B cell (primary cell): ENCODE results near the gene CYP4F22. TPM values are rescaled to one million over a fixed set of nuclear protein-coding genes. Genes with fewer than 3 reads are reported as not detected.

Experiments
- ATAC-seq: fragments of 200-7000 bp; cut with Tn5 transposase; one replicate; pipeline ENCODE4 v1.10.0; 2021; ENCODE audit warnings: low read depth, mild to moderate bottlenecking, moderate number of reproducible peaks, moderate library complexity
- CTCF ChIA-PET: fragments of 350-600 bp; sonication (Branson Sonifier 250); formaldehyde crosslinking; loops from one replicate; lab custom pipeline; 2021; ENCODE audit warnings: antibody characterized with exemption, inconsistent platforms; lab: Charles Lee
- POLR2A ChIA-PET: fragments of 350-600 bp; sonication (Branson Sonifier 250); formaldehyde crosslinking; loops from one replicate; lab custom pipeline; 2021; ENCODE audit warnings: antibody characterized with exemption; lab: Charles Lee
- DNase-seq: peaks from one replicate; pipeline ENCODE4 v3.0.0; 2013
- H2AFZ ChIP-seq: 2 replicates; pipeline ENCODE4 v1.6.1; 2012; ENCODE audit warnings: mild to moderate bottlenecking, low read depth, low read length; ENCODE audit not compliant: insufficient read depth, poor library complexity, severe bottlenecking
- H3K27ac ChIP-seq, 2 donors: 1 replicate in 1 of 2; 2 replicates in 1 of 2; pipeline ENCODE4 v1.5.1; 2012 to 2013; ENCODE audit warnings: low read length in 2 of 2, mild to moderate bottlenecking in 2 of 2, moderate library complexity in 1 of 2
- H3K27me3 ChIP-seq, 4 experiments: fragments of 200-600 bp in 1 of 4; sonication (generic) in 1 of 4; replicated peaks in 1 of 4; 1 replicate in 2 of 4; 2 replicates in 2 of 4; pipeline versions ENCODE4 v1.6.1 to v1.7.0; 2013 to 2016; ENCODE audit warnings: low read length in 3 of 4, mild to moderate bottlenecking in 2 of 4, mixed read lengths in 1 of 4, moderate library complexity in 1 of 4; ENCODE audit not compliant: insufficient read depth in 4 of 4, control insufficient read depth in 3 of 4; ENCODE audit errors: control extremely low read depth in 1 of 4
- H3K36me3 ChIP-seq, 2 experiments: replicated peaks in 1 of 2; 1 replicate in 1 of 2; 2 replicates in 1 of 2; pipeline versions ENCODE4 v1.6.1 to v1.7.1; 2013; ENCODE audit warnings: low read length in 1 of 2; ENCODE audit not compliant: insufficient read depth in 2 of 2, control insufficient read depth in 1 of 2; ENCODE audit errors: control extremely low read depth in 1 of 2, extremely low read depth in 1 of 2
- H3K4me1 ChIP-seq, 2 donors: fragments of 200-600 bp in 1 of 2; sonication (generic) in 1 of 2; 1 replicate in 1 of 2; 2 replicates in 1 of 2; pipeline versions ENCODE4 v1.5.1 to v1.6.1; 2013 to 2017; ENCODE audit warnings: low read length in 2 of 2; ENCODE audit not compliant: control insufficient read depth in 2 of 2, insufficient read depth in 2 of 2
- H3K4me2 ChIP-seq: replicated peaks from 2 replicates; pipeline ENCODE3; 2012; ENCODE audit warnings: mild to moderate bottlenecking, low read depth, low read length; ENCODE audit not compliant: poor library complexity, severe bottlenecking
- H3K4me3 ChIP-seq, 5 experiments: fragments of 200-600 bp in 1 of 5; sonication (generic) in 1 of 5; 1 replicate in 3 of 5; 2 replicates in 2 of 5; pipeline versions ENCODE4 v1.5.1 to v1.7.0; 2011 to 2016; ENCODE audit warnings: low read length in 4 of 5, mild to moderate bottlenecking in 4 of 5, low read depth in 2 of 5, control low read depth in 1 of 5, moderate library complexity in 1 of 5; ENCODE audit not compliant: insufficient read depth in 1 of 5; ENCODE audit errors: control extremely low read depth in 1 of 5, extremely low read depth in 1 of 5
- H3K79me2 ChIP-seq: fragments of 200-600 bp; sonication (generic); one replicate; pipeline ENCODE4 v1.6.0; 2016; ENCODE audit warnings: low read length; ENCODE audit not compliant: control insufficient read depth, insufficient read depth
- H3K9ac ChIP-seq: fragments of 200-600 bp; sonication (generic); 2 replicates; pipeline ENCODE4 v1.6.1; 2017; ENCODE audit warnings: mild to moderate bottlenecking, low read length, moderate library complexity
- H3K9me3 ChIP-seq, 3 donors: one replicate each; pipeline versions ENCODE4 v1.6.1 to v1.7.1; 2013; ENCODE audit warnings: low read length in 2 of 3; ENCODE audit not compliant: control insufficient read depth in 2 of 3, insufficient read depth in 1 of 3; ENCODE audit errors: control extremely low read depth in 1 of 3
- H4K20me1 ChIP-seq: 2 replicates; pipeline ENCODE4 v1.6.0; 2012; ENCODE audit warnings: mild to moderate bottlenecking, low read length; ENCODE audit not compliant: insufficient read depth, control insufficient read depth, poor library complexity, severe bottlenecking
- H3K27ac Mint-ChIP-seq: one replicate; pipeline ENCODE4 v1.8.0; 2021; ENCODE audit warnings: mixed read lengths
- H3K27me3 Mint-ChIP-seq: one replicate; pipeline ENCODE4 v1.8.0; 2021; ENCODE audit warnings: mixed read lengths
- H3K4me1 Mint-ChIP-seq: one replicate; pipeline ENCODE4 v1.8.0; 2021; ENCODE audit warnings: mixed read lengths
- H3K4me3 Mint-ChIP-seq: one replicate; pipeline ENCODE4 v1.8.0; 2021; ENCODE audit warnings: mixed read lengths
- H3K9me3 Mint-ChIP-seq: one replicate; pipeline ENCODE4 v1.8.0; 2022; ENCODE audit warnings: mixed read lengths; ENCODE audit not compliant: insufficient read depth
- EZH2 ChIP-seq: IDR thresholded peaks from 2 replicates; pipeline ENCODE4 v1.6.1; 2012; ENCODE audit warnings: borderline replicate concordance, low read depth, mild to moderate bottlenecking, moderate library complexity, low read length; ENCODE audit not compliant: insufficient read depth, poor library complexity, severe bottlenecking
- WGBS: methylation state at CpG from one replicate; pipeline ENCODE4 v1.1.5; 2013; ENCODE audit warnings: missing lambda C conversion rate; ENCODE audit not compliant: insufficient coverage; 5-methylcytosine and 5-hydroxymethylcytosine counted together
- intact Hi-C: fragments of 100-400 bp; cut with micrococcal nuclease; formaldehyde crosslinking; loops from one replicate; pipeline ENCODE4 v1.10.0; 2022
- polyA plus RNA-seq: library from polyadenylated mRNA; depleted of rRNA; stranded (reverse); fragments of >200 nt; gene quantifications from 2 replicates; pipeline ENCODE4 v1.2.3, GENCODE V29; 2012
- total RNA-seq, 2 donors: library from RNA; stranded (reverse); fragments of 120-200 nt in 1 of 2; gene quantifications; 1 replicate in 1 of 2; 2 replicates in 1 of 2; pipeline versions ENCODE4 v1.2.3 to v1.2.4, GENCODE V29; 2013 to 2022
- TF ChIP-seq, protein P1 (sequence below): fragments of 200-600 bp; IDR thresholded peaks from one replicate; pipeline ENCODE4 v1.8.0; 2022; ENCODE audit warnings: antibody characterized with exemption, mild to moderate bottlenecking

Gene CYP4F22
- total and polyA plus RNA-seq, 2 donors (not counting 1 experiment from before 2014, with no cell fraction given) = 0.03 TPM; not detected in 1

DNA sequence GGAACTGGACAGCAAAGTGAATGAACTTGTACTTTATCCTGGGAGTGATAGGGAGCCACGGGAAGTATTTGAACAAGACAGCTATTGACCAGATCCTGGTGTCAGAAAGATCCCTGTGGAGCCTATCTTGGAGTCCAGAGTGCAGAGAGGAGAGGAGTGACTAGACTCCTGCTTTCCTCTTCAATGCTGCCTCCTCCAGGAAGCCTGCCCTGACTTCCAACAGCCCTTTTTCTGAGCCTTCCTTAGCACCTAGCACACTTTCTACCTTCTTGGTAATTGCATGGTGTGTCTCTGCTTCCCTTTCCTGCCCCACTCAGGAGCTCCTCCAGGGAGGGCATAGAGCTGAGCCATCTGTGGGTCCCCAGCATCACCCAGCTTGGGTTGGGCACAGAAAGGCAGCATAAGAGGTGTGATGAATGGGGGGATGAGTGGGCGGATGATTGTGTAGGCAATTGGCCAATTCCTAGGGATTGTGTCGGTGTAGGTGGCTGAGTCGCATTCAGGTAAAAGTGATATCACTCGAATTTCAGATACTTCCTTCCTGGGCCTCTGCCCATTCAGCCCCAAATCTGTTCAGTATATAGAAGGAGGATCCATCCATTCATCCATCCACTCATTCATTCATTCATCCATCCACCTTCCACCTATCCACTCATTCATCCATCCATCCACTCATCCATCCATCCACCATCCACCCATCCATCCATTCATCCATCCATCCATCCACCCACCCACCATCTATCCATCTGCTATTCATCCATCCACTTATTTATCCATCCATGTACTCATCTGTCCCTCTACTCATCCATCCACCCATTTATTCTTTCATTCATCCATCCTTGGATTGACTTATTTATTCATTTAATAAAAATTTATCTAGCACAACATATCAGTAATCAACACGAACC is 26.9 kb downstream of the CYP4F22 start:
- Histone ChIP-seq H3K79me2 (no peaks in the 10 kb centered on the region), H3K4me1 (no peaks in the 10 kb centered on the region), H3K4me2 (no peak overlapping the region), H3K4me3 (no peak overlapping the region), H4K20me1 (no peaks in the 10 kb centered on the region), H3K9ac (no peak overlapping the region), H3K9me3 (peaks cover 0 to 14% (median 2%) of the 10 kb centered on the region in 3 donors), H3K27ac (no peak overlapping the region), H2AFZ (no peak overlapping the region), H3K36me3 (no peaks in the 10 kb centered on the region), H3K27me3 (peaks cover 0 to 33% (median 2%) of the 10 kb centered on the region in 4 experiments)
- ChIA-PET CTCF (no interaction called here), POLR2A (no interaction called here)
- Mint-ChIP-seq H3K9me3 (peaks cover 2% of the 10 kb centered on the region), H3K4me3 (no peak overlapping the region), H3K27ac (no peak overlapping the region), H3K27me3 (peaks cover 27% of the 10 kb centered on the region), H3K4me1 (no peaks in the 10 kb centered on the region)
- 100% methylated on average over 3 of the region's 6 CpGs for WGBS
- DNase-seq = no peak
- intact Hi-C loops = no loop called here
- no peak for ATAC-seq
- TF ChIP-seq, protein P1, sequence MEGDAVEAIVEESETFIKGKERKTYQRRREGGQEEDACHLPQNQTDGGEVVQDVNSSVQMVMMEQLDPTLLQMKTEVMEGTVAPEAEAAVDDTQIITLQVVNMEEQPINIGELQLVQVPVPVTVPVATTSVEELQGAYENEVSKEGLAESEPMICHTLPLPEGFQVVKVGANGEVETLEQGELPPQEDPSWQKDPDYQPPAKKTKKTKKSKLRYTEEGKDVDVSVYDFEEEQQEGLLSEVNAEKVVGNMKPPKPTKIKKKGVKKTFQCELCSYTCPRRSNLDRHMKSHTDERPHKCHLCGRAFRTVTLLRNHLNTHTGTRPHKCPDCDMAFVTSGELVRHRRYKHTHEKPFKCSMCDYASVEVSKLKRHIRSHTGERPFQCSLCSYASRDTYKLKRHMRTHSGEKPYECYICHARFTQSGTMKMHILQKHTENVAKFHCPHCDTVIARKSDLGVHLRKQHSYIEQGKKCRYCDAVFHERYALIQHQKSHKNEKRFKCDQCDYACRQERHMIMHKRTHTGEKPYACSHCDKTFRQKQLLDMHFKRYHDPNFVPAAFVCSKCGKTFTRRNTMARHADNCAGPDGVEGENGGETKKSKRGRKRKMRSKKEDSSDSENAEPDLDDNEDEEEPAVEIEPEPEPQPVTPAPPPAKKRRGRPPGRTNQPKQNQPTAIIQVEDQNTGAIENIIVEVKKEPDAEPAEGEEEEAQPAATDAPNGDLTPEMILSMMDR = no peak
- no peak for TF ChIP-seq EZH2

DNA sequence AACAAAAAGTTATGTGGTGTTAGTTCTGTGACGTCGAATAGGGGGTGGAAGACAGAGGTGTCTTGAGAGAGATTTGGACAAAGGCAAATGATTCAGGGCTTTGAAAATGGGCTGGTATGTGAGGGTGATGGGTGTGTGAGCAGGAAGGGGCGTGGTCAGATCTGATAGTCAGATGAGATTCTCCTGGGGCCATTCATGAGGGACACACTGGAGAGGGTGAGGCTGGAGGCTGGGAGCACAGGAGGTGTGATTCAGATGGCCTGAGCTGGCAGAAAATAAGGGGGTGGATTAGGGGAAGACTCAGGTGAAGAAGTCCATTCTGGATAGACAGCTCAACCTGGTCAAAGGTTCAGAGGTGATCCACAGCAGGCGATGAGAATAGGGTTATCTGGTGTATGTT is 28.0 kb downstream of the CYP4F22 start:
- no peak overlapping the region for H3K27ac ChIP-seq
- intact Hi-C loops = no loop called here
- no peak overlapping the region for H3K4me2 ChIP-seq
- H3K9me3 Mint-ChIP-seq = no peaks in the 10 kb centered on the region
- no peak for DNase-seq
- ChIA-PET CTCF (no interaction called here), POLR2A (no interaction called here)
- WGBS = 62% methylated on average over 4 of the region's 4 CpGs
- no peak overlapping the region for H2AFZ ChIP-seq
- H3K9ac ChIP-seq = no peak overlapping the region
- TF ChIP-seq, protein P1 = no peak
- TF ChIP-seq EZH2 = no peak
- H3K4me3 ChIP-seq = no peak overlapping the region
- H3K27me3 Mint-ChIP-seq = peaks cover 24% of the 10 kb centered on the region
- H3K4me1 ChIP-seq = no peaks in the 10 kb centered on the region
- peaks cover 0 to 3% (median 0%) of the 10 kb centered on the region in 3 donors for H3K9me3 ChIP-seq
- no peaks in the 10 kb centered on the region for H3K36me3 ChIP-seq
- H3K4me1 Mint-ChIP-seq = no peaks in the 10 kb centered on the region
- peaks cover 0 to 26% (median 2%) of the 10 kb centered on the region in 4 experiments for H3K27me3 ChIP-seq
- no peak overlapping the region for H3K27ac Mint-ChIP-seq
- no peaks in the 10 kb centered on the region for H4K20me1 ChIP-seq
- no peak overlapping the region for H3K4me3 Mint-ChIP-seq
- ATAC-seq = no peak
- H3K79me2 ChIP-seq = no peaks in the 10 kb centered on the region
